Kidney (tissue), 14 donors: ENCODE measurements around the gene ERGIC1. TPM values are rescaled to one million over a fixed set of nuclear protein-coding genes. Genes with fewer than 3 reads are reported as not detected.
A peak's percentile ranks its signal among the peaks of the same experiment; 100 is the strongest.

Experiments
- DNase-seq, 5 donors: peaks; one replicate each; pipeline ENCODE4 v3.0.0-alpha.2; 2013 to 2020
- FAIRE-seq: peaks from 2 replicates; lab custom pipeline; 2012; peaks lifted over from hg19 to GRCh38; lab: Jason Lieb, UNC
- H3K27ac ChIP-seq, 2 donors: one replicate each; pipeline ENCODE4 v1.7.0; 2013; ENCODE audit warnings: low read depth in 2 of 2, low read length in 2 of 2, inconsistent platforms in 1 of 2
- H3K27me3 ChIP-seq: one replicate; pipeline ENCODE4 v1.7.1; 2013; ENCODE audit warnings: low read length, inconsistent platforms; ENCODE audit not compliant: control insufficient read depth, insufficient read depth
- H3K36me3 ChIP-seq, 3 donors: one replicate each; pipeline versions ENCODE4 v1.7.0 to v1.7.1; 2013; ENCODE audit warnings: low read length in 3 of 3, control low read depth in 1 of 3, inconsistent platforms in 1 of 3; ENCODE audit not compliant: insufficient read depth in 3 of 3, control insufficient read depth in 2 of 3
- H3K4me1 ChIP-seq, 3 donors: one replicate each; pipeline versions ENCODE4 v1.7.0 to v1.7.1; 2013; ENCODE audit warnings: low read length in 3 of 3, inconsistent platforms in 1 of 3, low read depth in 1 of 3; ENCODE audit not compliant: control insufficient read depth in 2 of 3, insufficient read depth in 2 of 3
- H3K4me3 ChIP-seq, 3 donors: one replicate each; pipeline versions ENCODE4 v1.7.0 to v1.8.1; 2013; ENCODE audit warnings: low read length in 3 of 3, control low read depth in 1 of 3, inconsistent platforms in 1 of 3
- H3K9ac ChIP-seq, 3 donors: one replicate each; pipeline versions ENCODE4 v1.7.0 to v1.7.1; 2013; ENCODE audit warnings: low read length in 3 of 3, control low read depth in 1 of 3, inconsistent platforms in 1 of 3
- H3K9me3 ChIP-seq, 3 donors: one replicate each; pipeline versions ENCODE4 v1.7.0 to v1.7.1; 2013; ENCODE audit warnings: low read length in 3 of 3, control low read depth in 1 of 3, inconsistent platforms in 1 of 3; ENCODE audit not compliant: control insufficient read depth in 2 of 3, insufficient read depth in 1 of 3
- intact Hi-C: fragments of 100-400 bp; cut with DNase I; formaldehyde crosslinking; loops from one replicate; pipeline ENCODE4 v1.11.1; 2022
- polyA plus RNA-seq: library from polyadenylated mRNA; stranded (reverse); fragments of 350-450 nt; fragmentation: Illumina TruSeq; extraction: RNeasy Lipid Tissue Mini Kit (QIAGEN cat#74804); gene quantifications from one replicate; pipeline ENCODE4 v1.2.3, GENCODE V29; 2014; ENCODE audit warnings: low read depth, low replicate concordance; ENCODE audit not compliant: insufficient read depth
- total RNA-seq: library from RNA; stranded (reverse); fragmentation: NEBNext Ultra II Directional; extraction: Animal tissue kit (Norgen Biotek cat#: 25700); gene quantifications from one replicate; pipeline ENCODE4 v1.2.1, GENCODE V29; 2021
- TF ChIP-seq, protein P1 (sequence below): IDR thresholded peaks from 3 replicates; pipeline ENCODE4 v1.5.1; 2012; ENCODE audit warnings: mild to moderate bottlenecking, moderate library complexity, borderline replicate concordance; ENCODE audit not compliant: insufficient read depth; ENCODE audit errors: extremely low read depth
- donor health status: control.
- donor health status: control.
- donor health status: control.
- donor health status: control.
- donor health status: control.
- donor health status: DM: yes; HTN: yes; CAD: no.
- donor health status: Normal renal cell carcinoma (clear cell type).

Gene ERGIC1
- total and polyA plus RNA-seq, 2 donors from 2014 or later = 88.0 to 183 TPM

- TF ChIP-seq, protein P1, sequence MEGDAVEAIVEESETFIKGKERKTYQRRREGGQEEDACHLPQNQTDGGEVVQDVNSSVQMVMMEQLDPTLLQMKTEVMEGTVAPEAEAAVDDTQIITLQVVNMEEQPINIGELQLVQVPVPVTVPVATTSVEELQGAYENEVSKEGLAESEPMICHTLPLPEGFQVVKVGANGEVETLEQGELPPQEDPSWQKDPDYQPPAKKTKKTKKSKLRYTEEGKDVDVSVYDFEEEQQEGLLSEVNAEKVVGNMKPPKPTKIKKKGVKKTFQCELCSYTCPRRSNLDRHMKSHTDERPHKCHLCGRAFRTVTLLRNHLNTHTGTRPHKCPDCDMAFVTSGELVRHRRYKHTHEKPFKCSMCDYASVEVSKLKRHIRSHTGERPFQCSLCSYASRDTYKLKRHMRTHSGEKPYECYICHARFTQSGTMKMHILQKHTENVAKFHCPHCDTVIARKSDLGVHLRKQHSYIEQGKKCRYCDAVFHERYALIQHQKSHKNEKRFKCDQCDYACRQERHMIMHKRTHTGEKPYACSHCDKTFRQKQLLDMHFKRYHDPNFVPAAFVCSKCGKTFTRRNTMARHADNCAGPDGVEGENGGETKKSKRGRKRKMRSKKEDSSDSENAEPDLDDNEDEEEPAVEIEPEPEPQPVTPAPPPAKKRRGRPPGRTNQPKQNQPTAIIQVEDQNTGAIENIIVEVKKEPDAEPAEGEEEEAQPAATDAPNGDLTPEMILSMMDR = no peak
- Histone ChIP-seq H3K27ac (peak overlapping the region; percentile 87 to 93), H3K4me3 (peak overlapping the region in 1 of 3 donors; percentile 3), H3K9ac (peak overlapping the region in 1 of 3 donors; percentile 24), H3K36me3 (no peaks in the 10 kb centered on the region), H3K9me3 (no peaks in the 10 kb centered on the region), H3K4me1 (peaks cover 0 to 71% (median 55%) of the 10 kb centered on the region in 3 donors), H3K27me3 (no peaks in the 10 kb centered on the region)
- intact Hi-C loops = no loop called here
- DNase-seq (peak in 1 of 5 donors; percentile 95), FAIRE-seq (no peak)
Observed at GRCh38 chr5:172868924-172869591, 35.0 kb downstream of the ERGIC1 start.

DNA sequence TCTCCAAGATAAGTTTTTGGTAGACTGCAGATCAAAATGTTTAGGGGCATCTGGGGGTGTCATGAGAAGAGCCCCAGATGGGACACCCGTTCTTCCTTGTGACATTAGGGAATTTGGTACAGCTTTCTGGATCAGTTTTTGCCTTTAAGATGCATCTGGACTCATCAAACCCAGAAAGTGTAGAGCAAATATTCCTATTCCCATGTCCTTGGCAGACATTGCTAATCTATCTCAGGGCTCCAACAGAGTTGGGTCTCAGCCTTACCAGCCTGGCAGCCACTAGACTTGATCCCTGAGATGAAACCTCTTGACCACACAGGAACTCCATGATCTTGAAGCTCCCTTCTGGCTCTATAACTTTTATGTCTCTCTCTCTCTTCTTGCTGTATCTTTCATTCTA lies 35.6 kb downstream of the ERGIC1 start:
- Histone ChIP-seq H3K36me3 (no peaks in the 10 kb centered on the region), H3K9ac (peak overlapping the region in 1 of 3 donors; percentile 24), H3K4me3 (no peak overlapping the region), H3K9me3 (no peaks in the 10 kb centered on the region), H3K4me1 (peaks cover 0 to 71% (median 55%) of the 10 kb centered on the region in 3 donors), H3K27ac (peak overlapping the region; percentile 87 to 93), H3K27me3 (no peaks in the 10 kb centered on the region)
- FAIRE-seq (no peak), DNase-seq (no peak)
- TF ChIP-seq, protein P1 = no peak
- intact Hi-C loops = no loop called here

DNA sequence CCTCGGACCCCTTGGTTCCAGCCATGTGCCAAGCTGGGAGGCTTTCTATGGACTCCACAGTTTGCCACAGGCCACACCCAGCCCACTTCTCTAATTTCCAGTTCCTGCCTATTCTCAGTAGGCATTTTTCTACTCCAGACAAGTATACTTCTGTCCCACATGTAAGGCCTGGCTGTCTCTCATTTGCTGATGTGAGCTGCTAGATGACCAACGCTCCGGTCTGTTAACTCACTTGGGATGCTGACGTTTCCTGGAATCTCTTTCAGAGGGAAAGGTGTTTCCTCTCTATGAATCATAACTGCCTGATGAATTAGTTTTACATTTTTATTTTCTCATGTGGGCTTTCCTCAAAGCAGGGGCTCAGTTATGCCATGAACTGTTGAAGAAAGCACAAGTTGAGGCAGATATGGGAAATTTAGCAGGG lies 36.3 kb downstream of the ERGIC1 start:
- H3K4me1 ChIP-seq = peaks cover 0 to 71% (median 55%) of the 10 kb centered on the region in 3 donors
- no peaks in the 10 kb centered on the region for H3K9me3 ChIP-seq
- H3K36me3 ChIP-seq = no peaks in the 10 kb centered on the region
- no peak for FAIRE-seq
- H3K9ac ChIP-seq = peak overlapping the region in 1 of 3 donors; percentile 24
- no peaks in the 10 kb centered on the region for H3K27me3 ChIP-seq
- no peak overlapping the region for H3K4me3 ChIP-seq
- TF ChIP-seq, protein P1 = no peak
- intact Hi-C loops = no loop called here
- H3K27ac ChIP-seq = peak overlapping the region; percentile 87 to 93
- DNase-seq = peak in 1 of 5 donors; percentile 62
